T-cell (primary cell): Measurements from ENCODE around the gene KCND2. TPM values are rescaled to one million over a fixed set of nuclear protein-coding genes. Genes with fewer than 3 reads are reported as not detected.

Experiments used
- ATAC-seq, 4 experiments: fragments of 200-7000 bp in 3 of 4; fragments of 150-1000 bp in 1 of 4; cut with Tn5 transposase; replicated peaks in 1 of 4; 1 replicate in 3 of 4; 2 replicates in 1 of 4; pipeline ENCODE4 v1.10.0; 2021; ENCODE audit warnings: moderate library complexity in 3 of 4, mild to moderate bottlenecking in 2 of 4, moderate number of reproducible peaks in 1 of 4
- CTCF ChIA-PET, 2 donors: fragments of 300-600 bp; sonication (Branson Sonifier 250); formaldehyde crosslinking; loops; one replicate each; lab custom pipeline; 2022; ENCODE audit warnings: antibody characterized with exemption in 2 of 2; lab: Charles Lee
- POLR2A ChIA-PET, 2 donors: fragments of 300-600 bp; sonication (Branson Sonifier 250); formaldehyde crosslinking; loops; one replicate each; lab custom pipeline; 2022; ENCODE audit warnings: antibody characterized with exemption in 2 of 2; lab: Charles Lee
- DNase-seq, 35 experiments: peaks; one replicate each; pipeline versions ENCODE4 v3.0.0 to v3.0.0-alpha.2; 2013 to 2023
- H3K27ac ChIP-seq: one replicate; pipeline ENCODE4 v1.5.1; 2013; ENCODE audit warnings: low read length
- H3K27me3 ChIP-seq, 2 experiments: replicated peaks in 1 of 2; 1 replicate in 1 of 2; 2 replicates in 1 of 2; pipeline versions ENCODE4 v1.6.1 to v1.7.0; 2013; ENCODE audit warnings: low read length in 1 of 2, mixed read lengths in 1 of 2; ENCODE audit not compliant: control insufficient read depth in 2 of 2, insufficient read depth in 2 of 2; ENCODE audit errors: extremely low read depth in 1 of 2
- H3K36me3 ChIP-seq, 2 donors: 1 replicate in 1 of 2; 2 replicates in 1 of 2; pipeline versions ENCODE4 v1.6.1 to v1.7.0; 2013; ENCODE audit warnings: low read length in 1 of 2; ENCODE audit not compliant: control insufficient read depth in 2 of 2, insufficient read depth in 1 of 2; ENCODE audit errors: extremely low read depth in 1 of 2
- H3K4me1 ChIP-seq, 2 experiments: 1 replicate in 1 of 2; 2 replicates in 1 of 2; pipeline versions ENCODE4 v1.6.1 to v1.7.0; 2013; ENCODE audit warnings: low read length in 2 of 2, mixed read lengths in 1 of 2; ENCODE audit not compliant: insufficient read depth in 2 of 2, control insufficient read depth in 1 of 2; ENCODE audit errors: extremely low read depth in 1 of 2
- H3K4me3 ChIP-seq, 2 donors: 1 replicate in 1 of 2; 2 replicates in 1 of 2; pipeline versions ENCODE4 v1.5.1 to v1.7.0; 2013; ENCODE audit warnings: mild to moderate bottlenecking in 2 of 2, low read length in 1 of 2, moderate library complexity in 1 of 2; ENCODE audit not compliant: control insufficient read depth in 1 of 2; ENCODE audit errors: extremely low read depth in 1 of 2
- H3K9me3 ChIP-seq: 2 replicates; pipeline ENCODE4 v1.7.0; 2013
- H3K27ac Mint-ChIP-seq, 2 donors: one replicate each; pipeline ENCODE4 v1.8.0; 2020 to 2021; ENCODE audit warnings: mild to moderate bottlenecking in 2 of 2, mixed read lengths in 2 of 2
- H3K27me3 Mint-ChIP-seq, 2 donors: one replicate each; pipeline ENCODE4 v1.8.0; 2021 to 2022; ENCODE audit warnings: mixed read lengths in 2 of 2
- H3K36me3 Mint-ChIP-seq: one replicate; pipeline ENCODE4 v1.8.0; 2021; ENCODE audit warnings: mixed read lengths
- H3K4me1 Mint-ChIP-seq, 3 donors: one replicate each; pipeline ENCODE4 v1.8.0; 2020 to 2022; ENCODE audit warnings: mixed read lengths in 3 of 3, mild to moderate bottlenecking in 1 of 3
- H3K4me3 Mint-ChIP-seq, 3 donors: one replicate each; pipeline ENCODE4 v1.8.0; 2020 to 2022; ENCODE audit warnings: mild to moderate bottlenecking in 3 of 3, mixed read lengths in 3 of 3, moderate library complexity in 3 of 3
- H3K9me3 Mint-ChIP-seq, 3 donors: one replicate each; pipeline ENCODE4 v1.8.0; 2020 to 2022; ENCODE audit warnings: mixed read lengths in 3 of 3
- WGBS: methylation state at CpG from one replicate; pipeline ENCODE4 v1.1.5; 2013; ENCODE audit warnings: missing lambda C conversion rate; ENCODE audit not compliant: insufficient coverage; 5-methylcytosine and 5-hydroxymethylcytosine counted together
- total RNA-seq, 35 experiments: library from RNA in 6 of 35; stranded (reverse) in 6 of 35; fragments of 120-200 nt in 1 of 35; gene quantifications; one replicate each; pipeline versions ENCODE4 v1.2.1 to v1.2.4 and lab custom pipeline; 2013 to 2026

The KCND2 gene
- total RNA-seq, 5 donors from 2014 or later (not counting 1 experiment from before 2014, with no cell fraction given): not detected

GRCh38 chr7:120412139-120413050 is 139.4 kb downstream of the KCND2 start:
- Histone ChIP-seq H3K4me3 (no peak overlapping the region), H3K36me3 (no peaks in the 10 kb centered on the region), H3K9me3 (no peaks in the 10 kb centered on the region), H3K4me1 (no peaks in the 10 kb centered on the region), H3K27ac (no peak overlapping the region), H3K27me3 (no peaks in the 10 kb centered on the region)
- no CpG with 5 or more reads among the region's 2 CpGs for WGBS
- no peak for DNase-seq
- CTCF ChIA-PET: no interaction called here
- POLR2A ChIA-PET: interaction anchor here in 1 of 2 donors (0.6 kb wide), 1 partner anchor 9 kb away, joined by 3 read pairs; no protein-coding TSS in a partner anchor
- Mint-ChIP-seq H3K4me1 (no peaks in the 10 kb centered on the region), H3K27ac (no peak overlapping the region), H3K27me3 (no peaks in the 10 kb centered on the region), H3K4me3 (no peak overlapping the region), H3K9me3 (no peaks in the 10 kb centered on the region), H3K36me3 (no peaks in the 10 kb centered on the region)
- no peak for ATAC-seq

DNA sequence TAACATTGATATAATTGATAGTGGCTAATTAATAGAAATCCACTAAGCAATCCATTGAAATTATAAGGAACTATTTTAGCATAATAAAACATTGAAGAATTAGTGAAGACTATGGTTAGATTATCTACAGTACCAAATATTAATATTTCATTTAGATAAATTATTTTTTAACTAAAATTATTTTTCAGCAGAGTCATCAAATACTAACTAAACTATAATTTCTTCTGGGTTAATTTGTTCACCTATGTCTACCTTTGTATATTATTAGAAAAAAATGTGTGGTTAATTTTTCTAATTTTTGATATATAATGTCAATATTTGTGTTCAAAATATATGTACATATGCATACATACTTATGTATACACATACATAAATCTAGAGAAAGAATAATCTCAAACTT is 140.2 kb downstream of the KCND2 start:
- H3K4me3 Mint-ChIP-seq: no peak overlapping the region
- CTCF ChIA-PET: no interaction called here
- Histone ChIP-seq H3K36me3 (no peaks in the 10 kb centered on the region), H3K4me3 (no peak overlapping the region), H3K4me1 (no peaks in the 10 kb centered on the region), H3K27ac (no peak overlapping the region), H3K27me3 (no peaks in the 10 kb centered on the region), H3K9me3 (no peaks in the 10 kb centered on the region)
- no peaks in the 10 kb centered on the region for H3K36me3 Mint-ChIP-seq
- H3K9me3 Mint-ChIP-seq: no peaks in the 10 kb centered on the region
- H3K4me1 Mint-ChIP-seq: no peaks in the 10 kb centered on the region
- no peak overlapping the region for H3K27ac Mint-ChIP-seq
- POLR2A ChIA-PET: no interaction called here
- ATAC-seq (no peak), DNase-seq (no peak)
- H3K27me3 Mint-ChIP-seq: no peaks in the 10 kb centered on the region

GRCh38 chr7:120417244-120417979 is 144.4 kb downstream of the KCND2 start:
- Mint-ChIP-seq H3K4me1 (no peaks in the 10 kb centered on the region), H3K27ac (no peak overlapping the region), H3K9me3 (peaks cover 5 to 9% (median 5%) of the 10 kb centered on the region in 3 donors), H3K4me3 (no peak overlapping the region), H3K27me3 (no peaks in the 10 kb centered on the region), H3K36me3 (no peaks in the 10 kb centered on the region)
- no CpG with 5 or more reads among the region's 4 CpGs for WGBS
- Histone ChIP-seq H3K9me3 (no peaks in the 10 kb centered on the region), H3K4me1 (no peaks in the 10 kb centered on the region), H3K36me3 (no peaks in the 10 kb centered on the region), H3K27ac (no peak overlapping the region), H3K4me3 (no peak overlapping the region), H3K27me3 (no peaks in the 10 kb centered on the region)
- no peak for ATAC-seq
- ChIA-PET CTCF (no interaction called here), POLR2A (interaction anchor here in 1 of 2 donors (0.7 kb wide), 1 partner anchor 1362 kb away, joined by 3 read pairs; no protein-coding TSS in a partner anchor)
- DNase-seq: no peak

GRCh38 chr7:120421151-120421651 is 148.2 kb downstream of the KCND2 start:
- no peak for ATAC-seq
- H3K27me3 Mint-ChIP-seq: no peaks in the 10 kb centered on the region
- H3K4me3 Mint-ChIP-seq: no peak overlapping the region
- no peaks in the 10 kb centered on the region for H3K9me3 ChIP-seq
- H3K4me3 ChIP-seq: no peak overlapping the region
- CTCF ChIA-PET: no interaction called here
- H3K27ac ChIP-seq: no peak overlapping the region
- no peak for DNase-seq
- H3K4me1 ChIP-seq: no peaks in the 10 kb centered on the region
- no CpG with 5 or more reads among the region's 2 CpGs for WGBS
- H3K4me1 Mint-ChIP-seq: no peaks in the 10 kb centered on the region
- no peak overlapping the region for H3K27ac Mint-ChIP-seq
- H3K36me3 ChIP-seq: no peaks in the 10 kb centered on the region
- no peaks in the 10 kb centered on the region for H3K27me3 ChIP-seq
- H3K36me3 Mint-ChIP-seq: no peaks in the 10 kb centered on the region
- POLR2A ChIA-PET: no interaction called here
- H3K9me3 Mint-ChIP-seq: peaks cover 5 to 17% (median 9%) of the 10 kb centered on the region in 3 donors

- Mint-ChIP-seq H3K27ac (no peak overlapping the region), H3K36me3 (no peaks in the 10 kb centered on the region), H3K9me3 (peaks cover 5 to 18% (median 9%) of the 10 kb centered on the region in 3 donors), H3K27me3 (no peaks in the 10 kb centered on the region), H3K4me1 (no peaks in the 10 kb centered on the region), H3K4me3 (no peak overlapping the region)
- H3K27me3 ChIP-seq: no peaks in the 10 kb centered on the region
- 17% methylated on average over 1 of the region's 1 CpG for WGBS
- H3K36me3 ChIP-seq: no peaks in the 10 kb centered on the region
- no peak for DNase-seq
- no peaks in the 10 kb centered on the region for H3K9me3 ChIP-seq
- no peak overlapping the region for H3K4me3 ChIP-seq
- ATAC-seq: no peak
- no peak overlapping the region for H3K27ac ChIP-seq
- CTCF ChIA-PET: no interaction called here
- H3K4me1 ChIP-seq: no peaks in the 10 kb centered on the region
- POLR2A ChIA-PET: no interaction called here
Observed at GRCh38 chr7:120431016-120431415, 158.0 kb downstream of the KCND2 start.

DNA sequence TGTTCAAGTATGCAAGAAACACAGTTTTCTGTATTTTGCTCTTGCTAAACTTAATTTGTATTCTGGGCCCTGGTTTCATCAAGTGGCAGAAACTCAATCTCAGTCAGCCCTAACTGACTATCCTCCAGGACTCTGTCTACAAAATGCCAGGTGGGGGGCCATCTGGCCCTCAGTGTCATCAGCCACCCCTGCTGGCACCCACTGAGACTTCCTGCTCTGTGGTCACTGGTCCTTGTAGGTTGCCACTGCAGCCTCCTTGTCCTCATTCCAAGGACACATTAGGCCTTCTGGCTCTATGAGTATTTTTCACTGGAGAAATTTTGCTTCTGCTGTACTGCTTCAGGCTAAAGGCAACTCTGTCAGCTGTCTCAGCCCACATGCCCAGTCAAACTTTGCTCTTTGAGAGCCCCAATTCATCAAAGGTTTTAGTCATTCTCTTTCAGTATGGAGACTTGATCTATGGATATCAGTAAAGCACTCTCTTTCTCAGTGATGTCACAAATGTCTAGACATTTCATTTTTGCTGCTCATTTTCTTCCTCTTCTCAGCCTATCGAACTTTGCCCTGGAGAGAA is 163.6 kb downstream of the KCND2 start:
- no peak for ATAC-seq
- Mint-ChIP-seq H3K27ac (no peak overlapping the region), H3K9me3 (peaks cover 4 to 11% (median 10%) of the 10 kb centered on the region in 3 donors), H3K27me3 (no peaks in the 10 kb centered on the region), H3K4me3 (no peak overlapping the region), H3K4me1 (no peaks in the 10 kb centered on the region), H3K36me3 (no peaks in the 10 kb centered on the region)
- Histone ChIP-seq H3K27me3 (no peaks in the 10 kb centered on the region), H3K4me3 (no peak overlapping the region), H3K9me3 (no peaks in the 10 kb centered on the region), H3K36me3 (no peaks in the 10 kb centered on the region), H3K4me1 (no peaks in the 10 kb centered on the region), H3K27ac (no peak overlapping the region)
- ChIA-PET POLR2A (no interaction called here), CTCF (no interaction called here)
- no CpG with 5 or more reads among the region's 1 CpG for WGBS
- no peak for DNase-seq
